NT2/D1 (cell line): ENCODE results near the gene TMEM117.

Source experiments
- SUZ12 ChIP-seq: IDR thresholded peaks from 2 replicates; pipeline ENCODE4 v1.6.1; 2011; ENCODE audit not compliant: insufficient read length, insufficient read depth; ENCODE audit errors: extremely low read depth
- YY1 ChIP-seq: IDR thresholded peaks from 2 replicates; pipeline ENCODE4 v1.6.1; 2011; ENCODE audit not compliant: insufficient read length, insufficient read depth
- ZNF274 ChIP-seq: IDR thresholded peaks from 2 replicates; pipeline ENCODE4 v1.6.1; 2011; ENCODE audit warnings: mild to moderate bottlenecking, low read depth, low read length

DNA sequence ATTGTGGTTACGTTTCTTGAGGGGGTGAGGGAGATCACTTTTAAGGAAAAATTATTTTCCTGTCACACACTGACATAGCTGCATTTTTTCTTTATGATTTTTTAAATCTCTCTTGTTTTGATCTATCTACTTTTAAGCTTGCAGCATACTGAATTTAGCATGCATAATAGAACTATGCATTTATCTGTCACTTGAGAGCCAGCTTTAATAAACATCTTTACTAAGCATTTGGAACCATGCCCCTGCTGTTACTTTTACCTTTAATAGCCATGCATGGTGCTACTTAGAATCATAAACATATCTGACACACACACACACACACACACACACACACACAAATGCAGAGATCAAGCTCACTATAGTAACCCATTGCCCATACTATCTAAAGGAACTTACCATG is 554.0 kb downstream of the TMEM117 start:
- TF ChIP-seq ZNF274 (no peak), YY1 (no peak), SUZ12 (no peak)
